ENCODE data around the gene PPP1R15B. TPM values are rescaled to one million over a fixed set of nuclear protein-coding genes. Genes with fewer than 3 reads are reported as not detected.

The PPP1R15B gene
- total and polyA plus RNA-seq, 10 of the 15 experiments (the other 5 are each of a cell fraction or from before 2014, with no cell fraction given) = 13.9 to 38.1 (median 26.5) TPM

DNA sequence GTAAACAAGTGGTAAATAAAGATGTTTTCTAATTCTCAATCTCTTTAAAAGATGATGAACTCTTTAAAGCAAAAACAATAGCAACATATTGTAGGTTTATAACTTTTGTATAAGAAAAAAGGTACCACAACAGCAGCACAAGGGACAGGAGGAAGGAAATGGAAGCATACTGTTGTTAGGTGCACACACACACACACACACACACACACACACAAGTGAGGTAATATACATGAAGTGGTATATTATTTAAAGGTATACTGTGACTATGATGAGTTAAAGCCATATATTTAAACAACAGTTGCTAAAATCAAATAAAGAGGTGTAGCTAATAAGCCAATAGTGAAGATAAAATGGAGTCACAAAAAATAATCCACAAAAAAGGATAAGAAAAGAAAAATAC is 20.0 kb downstream of the PPP1R15B start:
- no peaks in the 10 kb centered on the region for H3K27me3 ChIP-seq (replicated peaks in 1 of 2; ENCODE audit: control insufficient read depth in 2 of 2, insufficient read depth in 2 of 2, low read length in 1 of 2)
- no peaks in the 10 kb centered on the region for H4K20me1 ChIP-seq (ENCODE audit: control insufficient read depth, insufficient read depth)
- SMC1A ChIA-PET (ENCODE audit: uncharacterized antibody, unreplicated experiment) = interaction anchor here (0.8 to 2.7 kb wide), 5 partner anchors 9 to 112 kb away, joined by 3 to 8 read pairs (median 3); no protein-coding TSS in a partner anchor
- ATAC-seq (no peak), FAIRE-seq (no peak), DNase-seq (ENCODE audit: low read depth, low spot score) (no peak)
- H3K9ac ChIP-seq (ENCODE audit: control insufficient read depth, insufficient read depth, low read length) = no peak overlapping the region
- H2AFZ ChIP-seq (ENCODE audit: control insufficient read depth, low read depth, low read length) = no peak overlapping the region
- H3K9me3 ChIP-seq (replicated peaks; ENCODE audit: control insufficient read depth, insufficient read depth, low read length) = no peaks in the 10 kb centered on the region
- RAD21 ChIA-PET (ENCODE audit: unreplicated experiment) = interaction anchor here (0.6 to 1.0 kb wide), 2 partner anchors 9 to 20 kb away, joined by 3 read pairs; no protein-coding TSS in a partner anchor
- H3K27ac ChIP-seq (ENCODE audit: control insufficient read depth, insufficient read depth) = no peak overlapping the region
- no peak overlapping the region for H3K4me2 ChIP-seq (ENCODE audit: control insufficient read depth, insufficient read depth)
- POLR2A ChIA-PET = interaction anchor here (1.2 kb wide), 1 partner anchor 11 kb away, joined by 5 read pairs; no protein-coding TSS in a partner anchor
- CTCF ChIA-PET = interaction anchor here (1.1 to 11.2 kb wide), 2 partner anchors 17 to 185 kb away, joined by 3 to 297 read pairs; no protein-coding TSS in a partner anchor
- H3K36me3 ChIP-seq (ENCODE audit: control insufficient read depth in 2 of 2, insufficient read depth in 2 of 2, low read length in 1 of 2) = no peaks in the 10 kb centered on the region
- BruUV-seq (replicated peaks) = no TSS peak
- no peak overlapping the region for H3K4me3 ChIP-seq
- H3K4me1 ChIP-seq (ENCODE audit: control insufficient read depth, insufficient read depth, low read length) = no peaks in the 10 kb centered on the region
- in situ Hi-C loops (cut with MboI) (no loop called here), intact Hi-C loops (cut with micrococcal nuclease; ENCODE audit: unreplicated experiment) (loop anchor here (10.0 kb wide), 1 partner anchor 227 kb away; the partner anchor contains the start of gene REN)
- H3K79me2 ChIP-seq (ENCODE audit: control insufficient read depth, insufficient read depth, low read length) = no peaks in the 10 kb centered on the region
- TF ChIP-seq HCFC1 (IDR thresholded peaks at IDR 0.05; ENCODE audit: low read length) = no peak
- TF ChIP-seq HDGF (IDR thresholded peaks at IDR 0.05) = no peak
- TF ChIP-seq STAT1 (conservative IDR thresholded peaks at IDR 0.05) = no peak
- TF ChIP-seq, protein P1, sequence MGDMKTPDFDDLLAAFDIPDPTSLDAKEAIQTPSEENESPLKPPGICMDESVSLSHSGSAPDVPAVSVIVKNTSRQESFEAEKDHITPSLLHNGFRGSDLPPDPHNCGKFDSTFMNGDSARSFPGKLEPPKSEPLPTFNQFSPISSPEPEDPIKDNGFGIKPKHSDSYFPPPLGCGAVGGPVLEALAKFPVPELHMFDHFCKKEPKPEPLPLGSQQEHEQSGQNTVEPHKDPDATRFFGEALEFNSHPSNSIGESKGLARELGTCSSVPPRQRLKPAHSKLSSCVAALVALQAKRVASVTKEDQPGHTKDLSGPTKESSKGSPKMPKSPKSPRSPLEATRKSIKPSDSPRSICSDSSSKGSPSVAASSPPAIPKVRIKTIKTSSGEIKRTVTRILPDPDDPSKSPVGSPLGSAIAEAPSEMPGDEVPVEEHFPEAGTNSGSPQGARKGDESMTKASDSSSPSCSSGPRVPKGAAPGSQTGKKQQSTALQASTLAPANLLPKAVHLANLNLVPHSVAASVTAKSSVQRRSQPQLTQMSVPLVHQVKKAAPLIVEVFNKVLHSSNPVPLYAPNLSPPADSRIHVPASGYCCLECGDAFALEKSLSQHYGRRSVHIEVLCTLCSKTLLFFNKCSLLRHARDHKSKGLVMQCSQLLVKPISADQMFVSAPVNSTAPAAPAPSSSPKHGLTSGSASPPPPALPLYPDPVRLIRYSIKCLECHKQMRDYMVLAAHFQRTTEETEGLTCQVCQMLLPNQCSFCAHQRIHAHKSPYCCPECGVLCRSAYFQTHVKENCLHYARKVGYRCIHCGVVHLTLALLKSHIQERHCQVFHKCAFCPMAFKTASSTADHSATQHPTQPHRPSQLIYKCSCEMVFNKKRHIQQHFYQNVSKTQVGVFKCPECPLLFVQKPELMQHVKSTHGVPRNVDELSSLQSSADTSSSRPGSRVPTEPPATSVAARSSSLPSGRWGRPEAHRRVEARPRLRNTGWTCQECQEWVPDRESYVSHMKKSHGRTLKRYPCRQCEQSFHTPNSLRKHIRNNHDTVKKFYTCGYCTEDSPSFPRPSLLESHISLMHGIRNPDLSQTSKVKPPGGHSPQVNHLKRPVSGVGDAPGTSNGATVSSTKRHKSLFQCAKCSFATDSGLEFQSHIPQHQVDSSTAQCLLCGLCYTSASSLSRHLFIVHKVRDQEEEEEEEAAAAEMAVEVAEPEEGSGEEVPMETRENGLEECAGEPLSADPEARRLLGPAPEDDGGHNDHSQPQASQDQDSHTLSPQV (IDR thresholded peaks at IDR 0.05) = no peak
- TF ChIP-seq IKZF1 (conservative IDR thresholded peaks at IDR 0.05) = no peak
- TF ChIP-seq ATF7 (IDR thresholded peaks at IDR 0.05; ENCODE audit: low read depth) = no peak
- TF ChIP-seq, protein P2, sequence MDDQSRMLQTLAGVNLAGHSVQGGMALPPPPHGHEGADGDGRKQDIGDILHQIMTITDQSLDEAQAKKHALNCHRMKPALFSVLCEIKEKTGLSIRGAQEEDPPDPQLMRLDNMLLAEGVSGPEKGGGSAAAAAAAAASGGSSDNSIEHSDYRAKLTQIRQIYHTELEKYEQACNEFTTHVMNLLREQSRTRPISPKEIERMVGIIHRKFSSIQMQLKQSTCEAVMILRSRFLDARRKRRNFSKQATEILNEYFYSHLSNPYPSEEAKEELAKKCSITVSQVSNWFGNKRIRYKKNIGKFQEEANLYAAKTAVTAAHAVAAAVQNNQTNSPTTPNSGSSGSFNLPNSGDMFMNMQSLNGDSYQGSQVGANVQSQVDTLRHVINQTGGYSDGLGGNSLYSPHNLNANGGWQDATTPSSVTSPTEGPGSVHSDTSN (IDR thresholded peaks at IDR 0.05; ENCODE audit: insufficient replicate concordance, low read depth, low read length) = no peak
- no peak for TF ChIP-seq NFIC (IDR thresholded peaks at IDR 0.05; ENCODE audit: low read depth, low read length)
- TF ChIP-seq, protein P3, sequence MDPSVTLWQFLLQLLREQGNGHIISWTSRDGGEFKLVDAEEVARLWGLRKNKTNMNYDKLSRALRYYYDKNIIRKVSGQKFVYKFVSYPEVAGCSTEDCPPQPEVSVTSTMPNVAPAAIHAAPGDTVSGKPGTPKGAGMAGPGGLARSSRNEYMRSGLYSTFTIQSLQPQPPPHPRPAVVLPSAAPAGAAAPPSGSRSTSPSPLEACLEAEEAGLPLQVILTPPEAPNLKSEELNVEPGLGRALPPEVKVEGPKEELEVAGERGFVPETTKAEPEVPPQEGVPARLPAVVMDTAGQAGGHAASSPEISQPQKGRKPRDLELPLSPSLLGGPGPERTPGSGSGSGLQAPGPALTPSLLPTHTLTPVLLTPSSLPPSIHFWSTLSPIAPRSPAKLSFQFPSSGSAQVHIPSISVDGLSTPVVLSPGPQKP (IDR thresholded peaks at IDR 0.05; ENCODE audit: low read depth, low read length) = no peak
- TF ChIP-seq, protein P4, sequence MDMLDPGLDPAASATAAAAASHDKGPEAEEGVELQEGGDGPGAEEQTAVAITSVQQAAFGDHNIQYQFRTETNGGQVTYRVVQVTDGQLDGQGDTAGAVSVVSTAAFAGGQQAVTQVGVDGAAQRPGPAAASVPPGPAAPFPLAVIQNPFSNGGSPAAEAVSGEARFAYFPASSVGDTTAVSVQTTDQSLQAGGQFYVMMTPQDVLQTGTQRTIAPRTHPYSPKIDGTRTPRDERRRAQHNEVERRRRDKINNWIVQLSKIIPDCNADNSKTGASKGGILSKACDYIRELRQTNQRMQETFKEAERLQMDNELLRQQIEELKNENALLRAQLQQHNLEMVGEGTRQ (IDR thresholded peaks at IDR 0.05; ENCODE audit: borderline replicate concordance, low read depth, low read length) = no peak
- no peak for TF ChIP-seq WRNIP1 (IDR thresholded peaks at IDR 0.05; ENCODE audit: borderline replicate concordance, low read depth, low read length)
- TF ChIP-seq CBX5 (IDR thresholded peaks at IDR 0.05; ENCODE audit: low read depth) = no peak

Measured in GM12878 (cell line).